Panc1 (cell line): Measurements from ENCODE around the gene USP15. TPM values are rescaled to one million over a fixed set of nuclear protein-coding genes. Genes with fewer than 3 reads are reported as not detected.

Experiments
- ATAC-seq: fragments of 200-7000 bp; cut with Tn5 transposase; 2 replicates; pipeline ENCODE4 v1.9.1; 2020; ENCODE audit warnings: mild to moderate bottlenecking, moderate library complexity
- BruUV-seq: library from RNA; stranded (reverse); fragments of 400-500 nt; replicated peaks from 2 replicates; lab custom pipeline; 2021; lab: Mats Ljungman, UMichigan
- CTCF ChIA-PET: fragments of 300-600 bp; sonication (Branson Sonifier 250); formaldehyde crosslinking; loops from one replicate; lab custom pipeline; 2022; ENCODE audit warnings: antibody characterized with exemption; lab: Charles Lee
- POLR2A ChIA-PET: fragments of 300-600 bp; sonication (Branson Sonifier 250); formaldehyde crosslinking; loops from one replicate; lab custom pipeline; 2022; ENCODE audit warnings: antibody characterized with exemption; lab: Charles Lee
- DNase-seq: peaks from one replicate; pipeline ENCODE4 v3.0.0-alpha.2; 2010; ENCODE audit warnings: low read depth, low spot score
- H3K27ac ChIP-seq: 2 replicates; pipeline ENCODE4 v1.5.1; 2011; ENCODE audit warnings: mild to moderate bottlenecking, low read length, inconsistent platforms
- H3K27me3 ChIP-seq: fragments of 200-500 bp; sonication (Bioruptor generic); 2 replicates; pipeline ENCODE4 v1.6.0; 2014; ENCODE audit warnings: low read length, inconsistent platforms; ENCODE audit not compliant: control insufficient read depth, insufficient read depth
- H3K36me3 ChIP-seq: fragments of 200-500 bp; sonication (Bioruptor generic); 2 replicates; pipeline ENCODE4 v1.5.1; 2014; ENCODE audit warnings: inconsistent platforms, mild to moderate bottlenecking, low read length, moderate library complexity; ENCODE audit not compliant: control insufficient read depth, insufficient read depth
- H3K4me1 ChIP-seq: 2 replicates; pipeline ENCODE4 v1.5.1; 2011; ENCODE audit warnings: inconsistent platforms, mild to moderate bottlenecking, low read length, moderate library complexity; ENCODE audit not compliant: control insufficient read depth, insufficient read depth
- H3K4me3 ChIP-seq, 2 experiments: 2 replicates each; pipeline ENCODE4 v1.5.1; 2011 to 2012; ENCODE audit warnings: low read depth in 2 of 2, low read length in 2 of 2, mild to moderate bottlenecking in 2 of 2, inconsistent platforms in 1 of 2, moderate library complexity in 1 of 2
- H3K9me3 ChIP-seq: fragments of 200-500 bp; sonication (Bioruptor generic); 2 replicates; pipeline ENCODE4 v1.5.1; 2014; ENCODE audit warnings: low read depth, mild to moderate bottlenecking, inconsistent platforms, low read length, moderate library complexity; ENCODE audit not compliant: control insufficient read depth, insufficient read depth
- POLR2AphosphoS5 ChIP-seq: IDR thresholded peaks from 2 replicates; pipeline ENCODE4 v1.6.1; 2012; ENCODE audit warnings: mild to moderate bottlenecking, low read depth, low read length, moderate library complexity
- SIN3A ChIP-seq: IDR thresholded peaks from 2 replicates; pipeline ENCODE4 v1.6.1; 2012; ENCODE audit warnings: low read depth, mild to moderate bottlenecking, low read length, moderate library complexity, borderline replicate concordance; ENCODE audit not compliant: insufficient read depth
- TCF7L2 ChIP-seq: IDR thresholded peaks from 2 replicates; pipeline ENCODE4 v1.6.1; 2011; ENCODE audit warnings: mild to moderate bottlenecking, low read depth, low read length, inconsistent platforms
- in situ Hi-C: cut with HindIII; loops from 2 replicates; pipeline ENCODE4 v1.10.0; 2016; ENCODE audit warnings: low sequenced_read_pairs, low pct_unique_long_range_greater_than_20kb
- intact Hi-C: fragments of 100-400 bp; cut with micrococcal nuclease; formaldehyde crosslinking; loops from one replicate; pipeline ENCODE4 v1.10.0; 2022; ENCODE audit not compliant: unreplicated experiment
- total RNA-seq: library from RNA; stranded (reverse); gene quantifications from one replicate; pipeline ENCODE4 v1.2.1, GENCODE V29; 2021; ENCODE audit not compliant: unreplicated experiment
- TF ChIP-seq, protein P1 (sequence below), 2 experiments: IDR thresholded peaks; 2 replicates each; pipeline ENCODE4 v1.6.1; 2011 to 2012; ENCODE audit warnings: low read depth in 2 of 2, control low read depth in 1 of 2, low read length in 1 of 2, mild to moderate bottlenecking in 1 of 2, moderate library complexity in 1 of 2; ENCODE audit not compliant: insufficient read depth in 1 of 2
- TF ChIP-seq, protein P2 (sequence below): fragments of 450-650 bp; IDR thresholded peaks from 2 replicates; pipeline ENCODE4 v1.5.1; 2017; ENCODE audit warnings: mild to moderate bottlenecking

Gene USP15
- total RNA-seq, 1 experiment from 2014 or later = 35.4 TPM

DNA sequence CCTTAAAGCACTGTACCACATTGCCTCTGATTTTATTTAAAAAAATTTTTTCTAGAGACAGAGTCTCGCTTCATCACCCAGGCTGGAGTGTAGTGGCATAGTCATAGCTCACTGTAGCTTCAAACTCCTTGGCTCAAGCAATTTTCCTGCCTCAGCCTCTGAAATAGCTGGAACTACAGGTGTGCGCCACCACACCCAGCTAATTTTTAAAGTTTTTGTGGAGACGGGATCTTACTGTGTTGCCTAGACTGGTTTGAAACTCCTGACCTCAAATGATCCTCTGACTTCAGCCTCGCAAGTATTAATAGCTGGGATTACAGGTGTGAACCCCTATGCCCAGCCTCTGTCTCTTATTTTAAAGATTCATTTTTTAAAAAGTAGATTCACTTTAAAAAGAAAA lies 5.3 kb downstream of the USP15 start:
- Histone ChIP-seq H3K4me1 (peaks cover 9% of the 10 kb centered on the region; the same call in 1 of the 2 replicates), H3K36me3 (peaks cover 2% of the 10 kb centered on the region; the same call in 1 of the 2 replicates), H3K4me3 (no peak overlapping the region), H3K27me3 (no peaks in the 10 kb centered on the region), H3K27ac (no peak overlapping the region), H3K9me3 (no peaks in the 10 kb centered on the region)
- DNase-seq (no peak), ATAC-seq (no peak)
- BruUV-seq = no TSS peak
- POLR2A ChIA-PET = no interaction called here
- TF ChIP-seq, protein P1, sequence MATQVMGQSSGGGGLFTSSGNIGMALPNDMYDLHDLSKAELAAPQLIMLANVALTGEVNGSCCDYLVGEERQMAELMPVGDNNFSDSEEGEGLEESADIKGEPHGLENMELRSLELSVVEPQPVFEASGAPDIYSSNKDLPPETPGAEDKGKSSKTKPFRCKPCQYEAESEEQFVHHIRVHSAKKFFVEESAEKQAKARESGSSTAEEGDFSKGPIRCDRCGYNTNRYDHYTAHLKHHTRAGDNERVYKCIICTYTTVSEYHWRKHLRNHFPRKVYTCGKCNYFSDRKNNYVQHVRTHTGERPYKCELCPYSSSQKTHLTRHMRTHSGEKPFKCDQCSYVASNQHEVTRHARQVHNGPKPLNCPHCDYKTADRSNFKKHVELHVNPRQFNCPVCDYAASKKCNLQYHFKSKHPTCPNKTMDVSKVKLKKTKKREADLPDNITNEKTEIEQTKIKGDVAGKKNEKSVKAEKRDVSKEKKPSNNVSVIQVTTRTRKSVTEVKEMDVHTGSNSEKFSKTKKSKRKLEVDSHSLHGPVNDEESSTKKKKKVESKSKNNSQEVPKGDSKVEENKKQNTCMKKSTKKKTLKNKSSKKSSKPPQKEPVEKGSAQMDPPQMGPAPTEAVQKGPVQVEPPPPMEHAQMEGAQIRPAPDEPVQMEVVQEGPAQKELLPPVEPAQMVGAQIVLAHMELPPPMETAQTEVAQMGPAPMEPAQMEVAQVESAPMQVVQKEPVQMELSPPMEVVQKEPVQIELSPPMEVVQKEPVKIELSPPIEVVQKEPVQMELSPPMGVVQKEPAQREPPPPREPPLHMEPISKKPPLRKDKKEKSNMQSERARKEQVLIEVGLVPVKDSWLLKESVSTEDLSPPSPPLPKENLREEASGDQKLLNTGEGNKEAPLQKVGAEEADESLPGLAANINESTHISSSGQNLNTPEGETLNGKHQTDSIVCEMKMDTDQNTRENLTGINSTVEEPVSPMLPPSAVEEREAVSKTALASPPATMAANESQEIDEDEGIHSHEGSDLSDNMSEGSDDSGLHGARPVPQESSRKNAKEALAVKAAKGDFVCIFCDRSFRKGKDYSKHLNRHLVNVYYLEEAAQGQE (IDR thresholded peaks at IDR 0.05; ENCODE audit: insufficient read depth in 1 of 2, low read depth in 2 of 2, low read length in 1 of 2) = no peak
- TF ChIP-seq, protein P2, sequence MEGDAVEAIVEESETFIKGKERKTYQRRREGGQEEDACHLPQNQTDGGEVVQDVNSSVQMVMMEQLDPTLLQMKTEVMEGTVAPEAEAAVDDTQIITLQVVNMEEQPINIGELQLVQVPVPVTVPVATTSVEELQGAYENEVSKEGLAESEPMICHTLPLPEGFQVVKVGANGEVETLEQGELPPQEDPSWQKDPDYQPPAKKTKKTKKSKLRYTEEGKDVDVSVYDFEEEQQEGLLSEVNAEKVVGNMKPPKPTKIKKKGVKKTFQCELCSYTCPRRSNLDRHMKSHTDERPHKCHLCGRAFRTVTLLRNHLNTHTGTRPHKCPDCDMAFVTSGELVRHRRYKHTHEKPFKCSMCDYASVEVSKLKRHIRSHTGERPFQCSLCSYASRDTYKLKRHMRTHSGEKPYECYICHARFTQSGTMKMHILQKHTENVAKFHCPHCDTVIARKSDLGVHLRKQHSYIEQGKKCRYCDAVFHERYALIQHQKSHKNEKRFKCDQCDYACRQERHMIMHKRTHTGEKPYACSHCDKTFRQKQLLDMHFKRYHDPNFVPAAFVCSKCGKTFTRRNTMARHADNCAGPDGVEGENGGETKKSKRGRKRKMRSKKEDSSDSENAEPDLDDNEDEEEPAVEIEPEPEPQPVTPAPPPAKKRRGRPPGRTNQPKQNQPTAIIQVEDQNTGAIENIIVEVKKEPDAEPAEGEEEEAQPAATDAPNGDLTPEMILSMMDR = no peak
- TF ChIP-seq TCF7L2 = no peak
- intact Hi-C loops (no loop called here), in situ Hi-C loops (no loop called here)
- CTCF ChIA-PET = no interaction called here

- Histone ChIP-seq H3K9me3 (no peaks in the 10 kb centered on the region), H3K4me3 (no peak overlapping the region), H3K4me1 (peaks cover 9% of the 10 kb centered on the region; the same call in 1 of the 2 replicates), H3K36me3 (no peaks in the 10 kb centered on the region), H3K27ac (no peak overlapping the region), H3K27me3 (no peaks in the 10 kb centered on the region)
- ChIA-PET POLR2A (no interaction called here), CTCF (no interaction called here)
- intact Hi-C loops = no loop called here
- TF ChIP-seq SIN3A (no peak), TCF7L2 (no peak), POLR2AphosphoS5 (no peak)
- TF ChIP-seq, protein P2 = no peak
- TF ChIP-seq, protein P1 (IDR thresholded peaks at IDR 0.05; ENCODE audit: insufficient read depth in 1 of 2, low read depth in 2 of 2, low read length in 1 of 2) = no peak
- DNase-seq (no peak), ATAC-seq (no peak)
- in situ Hi-C loops = no loop called here
- BruUV-seq = no TSS peak
These were observed 6.8 kb downstream of the USP15 start for GRCh38 chr12:62267026-62267425.
